ENCODE results near the gene RBM34.
"Not testable (repeated sequence)": the region's sequence is repeated elsewhere in the genome, so short reads cannot be mapped to it uniquely, and the experiment has no call there.

RBM34 gene

GRCh38 chr1:235093696-235094592, 67.1 kb downstream of the RBM34 start:
- peak; percentile 87 for TF ChIP-seq CTCF (IDR thresholded peaks at IDR 0.05; ENCODE audit: extremely low read depth, insufficient read depth, missing control alignments)
- DNase-seq (ENCODE audit: low spot score), result peak; percentile 83
- in situ Hi-C loops (cut with MboI; ENCODE audit: low pct_unique_long_range_greater_than_20kb, low sequenced_read_pairs, unreplicated experiment), result loop anchor here (5.0 to 25.0 kb wide), 2 partner anchors 357 to 597 kb away; no protein-coding TSS in a partner anchor

GRCh38 chr1:235093013-235093695, 67.9 kb downstream of the RBM34 start:
- peak; percentile 40 for TF ChIP-seq CTCF (IDR thresholded peaks at IDR 0.05; ENCODE audit: extremely low read depth, insufficient read depth, missing control alignments)
- no peak for DNase-seq (ENCODE audit: low spot score)
- in situ Hi-C loops (cut with MboI; ENCODE audit: low pct_unique_long_range_greater_than_20kb, low sequenced_read_pairs, unreplicated experiment), result loop anchor here (5.0 to 25.0 kb wide), 2 partner anchors 356 to 596 kb away; no protein-coding TSS in a partner anchor

- DNase-seq (ENCODE audit: low spot score), result not testable (repeated sequence)
- in situ Hi-C loops (cut with MboI; ENCODE audit: low pct_unique_long_range_greater_than_20kb, low sequenced_read_pairs, unreplicated experiment), result loop anchor here (5.0 to 25.0 kb wide), 2 partner anchors 355 to 595 kb away; no protein-coding TSS in a partner anchor
These were observed 68.6 kb downstream of the RBM34 start for GRCh38 chr1:235092415-235092814.

GRCh38 chr1:235092045-235092406, 69.0 kb downstream of the RBM34 start:
- in situ Hi-C loops (cut with MboI; ENCODE audit: low pct_unique_long_range_greater_than_20kb, low sequenced_read_pairs, unreplicated experiment), result loop anchor here (5.0 to 25.0 kb wide), 2 partner anchors 355 to 595 kb away; no protein-coding TSS in a partner anchor
- not testable (repeated sequence) for DNase-seq (ENCODE audit: low spot score)

- not testable (repeated sequence) for DNase-seq (ENCODE audit: low spot score)
- in situ Hi-C loops (cut with MboI; ENCODE audit: low pct_unique_long_range_greater_than_20kb, low sequenced_read_pairs, unreplicated experiment), result loop anchor here (5.0 to 25.0 kb wide), 2 partner anchors 354 to 594 kb away; no protein-coding TSS in a partner anchor
These were observed 69.6 kb downstream of the RBM34 start for GRCh38 chr1:235091319-235092044.

- no peak for TF ChIP-seq CTCF (IDR thresholded peaks at IDR 0.05; ENCODE audit: extremely low read depth, insufficient read depth, missing control alignments)
- in situ Hi-C loops (cut with MboI; ENCODE audit: low pct_unique_long_range_greater_than_20kb, low sequenced_read_pairs, unreplicated experiment), result loop anchor here (5.0 to 25.0 kb wide), 2 partner anchors 353 to 593 kb away; no protein-coding TSS in a partner anchor
- DNase-seq (ENCODE audit: low spot score), result no peak
These were observed 70.5 kb downstream of the RBM34 start for GRCh38 chr1:235090406-235091069.

- TF ChIP-seq CTCF (IDR thresholded peaks at IDR 0.05; ENCODE audit: extremely low read depth, insufficient read depth, missing control alignments), result no peak
- in situ Hi-C loops (cut with MboI; ENCODE audit: low pct_unique_long_range_greater_than_20kb, low sequenced_read_pairs, unreplicated experiment), result loop anchor here (10.0 to 25.0 kb wide), 2 partner anchors 352 to 494 kb away; no protein-coding TSS in a partner anchor
These were observed 72.1 kb downstream of the RBM34 start for GRCh38 chr1:235088907-235089306.

More at GRCh38 chr1:235088907-235089306, 72.1 kb downstream of the RBM34 start:
- DNase-seq (ENCODE audit: low spot score), result no peak

All from GM13977 (cell line).